GM08714 (cell line): ENCODE results near the gene FAM117A.
A peak's percentile ranks its signal among the peaks of the same experiment; 100 is the strongest.

ENCODE experiments used
- H3K4me3 ChIP-seq: fragments of 200-500 bp; sonication (Bioruptor generic); 2 replicates; pipeline ENCODE4 v1.5.1; 2014; ENCODE audit warnings: mild to moderate bottlenecking, low read length, inconsistent platforms
- ZNF274 ChIP-seq: IDR thresholded peaks from 2 replicates; pipeline ENCODE4 v1.6.1; 2012; ENCODE audit warnings: mild to moderate bottlenecking, low read depth, low read length

FAM117A gene

GRCh38 chr17:49716668-49717364 lies 47.1 kb downstream of the FAM117A start:
- no peak for TF ChIP-seq ZNF274
- H3K4me3 ChIP-seq, result no peak overlapping the region

GRCh38 chr17:49715717-49716279 lies 48.1 kb downstream of the FAM117A start:
- TF ChIP-seq ZNF274, result no peak
- no peak overlapping the region for H3K4me3 ChIP-seq

GRCh38 chr17:49715216-49715615 lies 48.7 kb downstream of the FAM117A start:
- no peak for TF ChIP-seq ZNF274
- no peak overlapping the region for H3K4me3 ChIP-seq

- no peak for TF ChIP-seq ZNF274
- H3K4me3 ChIP-seq, result peak overlapping the region; percentile 40; the same call in 1 of the 2 replicates
These were observed 55.3 kb downstream of the FAM117A start for GRCh38 chr17:49708515-49709183.

- peak within 1 kb of the TSS; percentile 93 for H3K4me3 ChIP-seq
- no peak for TF ChIP-seq ZNF274
These were observed 56.1 kb downstream of the FAM117A start, which contains the start of gene SLC35B1 for GRCh38 chr17:49707608-49708514. Gene SLC35B1, minus strand, starts transcription at chr17:49707964. Its CDS starts 131 bp downstream, at chr17:49707833.

GRCh38 chr17:49707246-49707607 lies 56.7 kb downstream of the FAM117A start:
- TF ChIP-seq ZNF274, result no peak
- peak overlapping the region; percentile 93 for H3K4me3 ChIP-seq

GRCh38 chr17:49705254-49705653 lies 58.7 kb downstream of the FAM117A start:
- no peak for TF ChIP-seq ZNF274
- H3K4me3 ChIP-seq, result no peak overlapping the region

GRCh38 chr17:49703557-49704277 lies 60.2 kb downstream of the FAM117A start:
- no peak overlapping the region for H3K4me3 ChIP-seq
- TF ChIP-seq ZNF274, result no peak

GRCh38 chr17:49700960-49701359 lies 63.0 kb downstream of the FAM117A start:
- no peak overlapping the region for H3K4me3 ChIP-seq
- no peak for TF ChIP-seq ZNF274

GRCh38 chr17:49699966-49700575 lies 63.9 kb downstream of the FAM117A start:
- H3K4me3 ChIP-seq, result no peak overlapping the region
- TF ChIP-seq ZNF274, result no peak

GRCh38 chr17:49698005-49698404 lies 65.9 kb downstream of the FAM117A start:
- H3K4me3 ChIP-seq, result no peak overlapping the region
- TF ChIP-seq ZNF274, result no peak

GRCh38 chr17:49696233-49696761 lies 67.6 kb downstream of the FAM117A start:
- no peak for TF ChIP-seq ZNF274
- no peak overlapping the region for H3K4me3 ChIP-seq

GRCh38 chr17:49695698-49696232 lies 68.2 kb downstream of the FAM117A start:
- no peak overlapping the region for H3K4me3 ChIP-seq

More at GRCh38 chr17:49695698-49696232, 68.2 kb downstream of the FAM117A start:
- no peak for TF ChIP-seq ZNF274
